SH-SY5Y (cell line): Measurements from ENCODE around the gene METTL15.

ENCODE experiments used
- GATA2 ChIP-seq: IDR thresholded peaks from 2 replicates; pipeline ENCODE4 v1.6.1; 2011; ENCODE audit warnings: mild to moderate bottlenecking, low read depth, low read length
- GATA3 ChIP-seq: IDR thresholded peaks from 2 replicates; pipeline ENCODE4 v1.6.1; 2011; ENCODE audit warnings: low read depth, mild to moderate bottlenecking, low read length, moderate library complexity

The METTL15 gene, protein sequence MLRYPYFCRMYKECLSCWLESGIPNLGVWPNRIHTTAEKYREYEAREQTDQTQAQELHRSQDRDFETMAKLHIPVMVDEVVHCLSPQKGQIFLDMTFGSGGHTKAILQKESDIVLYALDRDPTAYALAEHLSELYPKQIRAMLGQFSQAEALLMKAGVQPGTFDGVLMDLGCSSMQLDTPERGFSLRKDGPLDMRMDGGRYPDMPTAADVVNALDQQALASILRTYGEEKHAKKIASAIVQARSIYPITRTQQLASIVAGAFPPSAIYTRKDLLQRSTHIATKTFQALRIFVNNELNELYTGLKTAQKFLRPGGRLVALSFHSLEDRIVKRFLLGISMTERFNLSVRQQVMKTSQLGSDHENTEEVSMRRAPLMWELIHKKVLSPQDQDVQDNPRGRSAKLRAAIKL

DNA sequence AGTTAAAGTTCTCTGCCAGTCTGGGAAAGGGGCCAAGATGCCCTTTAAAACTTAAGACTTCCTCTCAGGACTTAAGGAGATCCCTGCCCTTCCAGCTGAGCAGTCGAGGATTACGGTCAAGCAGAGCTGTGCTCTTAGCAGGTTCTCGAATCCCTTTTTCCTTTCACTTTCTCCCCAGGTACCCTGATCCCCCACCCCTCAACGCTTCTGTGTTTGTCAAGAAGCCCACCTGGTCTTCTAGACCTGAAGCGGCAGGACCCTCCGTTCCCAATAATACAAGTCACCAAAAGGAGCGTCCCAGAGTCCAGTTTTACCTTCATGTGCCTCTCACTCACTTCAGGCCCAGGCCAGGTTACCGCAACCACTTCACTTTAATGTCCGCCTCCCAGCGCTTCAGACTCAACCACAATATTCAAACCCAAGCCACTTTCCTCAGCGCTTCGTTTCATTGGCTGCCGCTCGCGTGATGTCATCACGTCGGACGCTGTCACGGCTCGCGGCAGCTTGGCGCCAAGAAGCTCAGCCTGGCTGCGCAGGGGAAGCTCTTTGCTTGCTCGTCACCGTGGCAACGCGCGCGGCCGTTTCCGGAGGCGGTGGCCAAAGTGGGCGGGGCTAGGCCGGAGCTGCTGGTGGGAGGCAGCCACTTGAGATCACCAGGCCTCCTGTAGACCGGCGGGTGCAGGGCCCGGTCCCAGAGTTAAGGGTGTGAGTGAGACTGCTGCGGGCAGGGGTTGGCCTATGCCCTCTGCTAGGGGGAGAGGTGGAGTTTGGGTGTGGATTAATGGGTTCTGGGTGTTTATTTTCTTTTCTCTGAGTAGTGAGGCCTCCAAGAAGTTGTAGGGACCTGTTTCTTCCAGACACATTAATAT is at the start of gene METTL15, which contains the start of gene KIF18A:
Gene METTL15, plus strand, starts transcription at position 639 of the 869 bp plus-strand sequence. CDS start 4,947 bp downstream, outside the sequence.
Gene KIF18A, minus strand, starts transcription at position 407 of the 869 bp plus-strand sequence. CDS start 10,209 bp downstream, outside the sequence.
- TF ChIP-seq GATA2 = no peak
- no peak for TF ChIP-seq GATA3

DNA sequence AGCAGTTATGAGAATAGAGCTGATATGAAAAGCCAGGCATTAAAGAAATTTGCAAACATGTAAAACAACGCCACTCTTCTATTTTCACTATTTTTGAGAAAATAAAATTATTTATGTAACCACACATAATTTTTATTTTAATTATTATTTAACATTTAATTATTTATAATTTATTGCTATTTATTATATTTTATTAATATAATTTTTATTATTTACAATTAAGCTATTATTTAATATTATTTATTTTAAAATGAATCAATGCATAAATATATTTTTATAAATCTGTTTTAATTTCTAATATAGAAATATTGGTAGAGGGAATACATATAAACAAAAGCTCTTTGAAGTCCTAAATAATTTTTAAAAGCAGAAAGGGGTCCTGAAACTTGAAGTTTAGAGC is 36.9 kb upstream of the METTL15 start:
- TF ChIP-seq GATA3 = no peak
- TF ChIP-seq GATA2 = no peak

DNA sequence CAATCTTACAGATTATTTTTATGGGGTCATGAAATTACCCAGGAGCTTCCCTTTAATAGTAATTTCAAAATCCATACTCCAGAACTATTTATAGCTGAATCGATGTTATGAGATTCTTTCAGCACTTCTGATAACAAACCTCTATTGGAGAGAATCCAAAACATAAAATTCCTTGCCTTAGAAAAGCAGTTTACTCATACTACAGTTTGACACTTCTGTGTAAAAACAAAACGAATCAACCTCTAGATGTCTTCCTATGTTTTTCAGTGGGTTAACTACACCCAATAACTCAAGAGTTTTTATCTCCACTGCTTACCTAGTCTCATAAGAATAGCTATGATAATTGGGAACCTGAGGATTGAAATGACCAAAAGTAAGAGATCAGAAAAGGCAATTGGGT is 35.9 kb upstream of the METTL15 start:
- TF ChIP-seq GATA2 (no peak), GATA3 (no peak)

DNA sequence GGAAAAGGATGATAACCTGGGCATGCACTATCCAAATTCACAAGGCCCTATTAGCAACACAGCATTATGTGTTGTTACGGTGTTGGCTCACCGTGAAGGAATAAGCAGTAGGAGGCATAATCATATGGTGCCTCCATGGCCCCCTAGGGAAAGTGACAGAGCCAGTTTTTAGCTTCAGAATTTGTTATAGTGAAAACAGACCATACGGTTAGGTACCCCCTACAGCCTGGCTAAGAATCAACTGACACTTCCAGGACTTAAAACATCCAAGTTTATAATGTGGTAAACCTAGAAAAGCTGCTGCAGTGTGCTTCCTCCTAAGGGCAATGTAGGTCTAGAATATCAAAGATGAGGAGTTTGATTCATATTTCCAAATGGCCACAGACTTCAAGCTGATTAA is 30.7 kb upstream of the METTL15 start:
- TF ChIP-seq GATA2 = no peak
- no peak for TF ChIP-seq GATA3

DNA sequence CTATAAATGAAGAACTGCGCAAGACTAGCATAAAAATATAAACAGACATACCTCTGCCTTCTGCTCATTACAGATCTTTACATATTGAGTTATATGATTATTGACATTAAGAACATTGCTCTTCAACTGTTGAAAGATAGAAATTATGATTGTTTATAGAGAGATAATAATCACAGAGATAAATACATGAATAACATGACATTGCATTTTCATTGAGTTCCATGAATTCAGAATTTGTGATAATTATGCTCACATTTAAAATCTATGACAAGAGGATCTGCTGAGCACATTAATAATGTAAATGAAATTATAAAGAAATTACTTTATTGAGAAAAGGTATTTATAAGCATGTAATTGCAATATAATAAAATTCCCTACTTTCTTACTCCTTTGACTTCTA is 25.1 kb upstream of the METTL15 start:
- TF ChIP-seq GATA2 (no peak), GATA3 (no peak)

DNA sequence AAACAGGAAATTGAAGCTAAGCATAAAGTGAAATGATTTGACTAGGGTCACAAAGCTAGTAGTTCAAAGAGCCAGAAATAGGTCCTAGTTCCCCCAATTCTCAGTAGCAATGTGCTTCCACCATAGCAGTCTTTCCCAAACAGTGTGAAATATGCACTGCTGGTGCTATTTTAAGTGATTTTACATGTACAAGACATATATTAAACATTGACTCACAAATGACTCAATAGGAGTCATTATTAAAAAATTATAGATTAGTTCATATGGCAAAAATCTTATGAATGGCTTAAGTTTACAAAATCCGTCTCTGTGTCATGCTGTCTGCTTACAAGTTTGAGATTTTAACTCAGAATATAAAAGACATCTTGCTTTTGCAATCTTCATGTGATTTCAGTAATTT is 21.6 kb upstream of the METTL15 start:
- TF ChIP-seq GATA3 (no peak), GATA2 (no peak)

DNA sequence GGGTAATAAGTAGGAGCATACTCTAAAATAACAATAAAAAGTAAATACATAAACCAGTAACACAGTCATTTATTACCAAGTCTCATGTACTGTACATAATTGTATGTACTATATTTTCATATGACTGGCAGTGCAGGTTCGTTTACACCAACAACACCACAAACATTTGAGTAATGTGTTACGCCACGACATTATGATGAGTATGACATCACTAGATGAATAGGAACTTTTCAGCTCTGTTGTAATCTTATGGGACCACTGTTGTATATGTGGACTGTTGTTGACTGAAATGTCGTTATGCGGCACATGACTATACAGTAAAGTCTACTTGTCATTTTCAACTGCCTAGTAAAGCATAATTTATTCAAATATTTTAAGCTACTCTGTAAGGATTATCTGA is 18.8 kb upstream of the METTL15 start:
- TF ChIP-seq GATA2 (no peak), GATA3 (no peak)

DNA sequence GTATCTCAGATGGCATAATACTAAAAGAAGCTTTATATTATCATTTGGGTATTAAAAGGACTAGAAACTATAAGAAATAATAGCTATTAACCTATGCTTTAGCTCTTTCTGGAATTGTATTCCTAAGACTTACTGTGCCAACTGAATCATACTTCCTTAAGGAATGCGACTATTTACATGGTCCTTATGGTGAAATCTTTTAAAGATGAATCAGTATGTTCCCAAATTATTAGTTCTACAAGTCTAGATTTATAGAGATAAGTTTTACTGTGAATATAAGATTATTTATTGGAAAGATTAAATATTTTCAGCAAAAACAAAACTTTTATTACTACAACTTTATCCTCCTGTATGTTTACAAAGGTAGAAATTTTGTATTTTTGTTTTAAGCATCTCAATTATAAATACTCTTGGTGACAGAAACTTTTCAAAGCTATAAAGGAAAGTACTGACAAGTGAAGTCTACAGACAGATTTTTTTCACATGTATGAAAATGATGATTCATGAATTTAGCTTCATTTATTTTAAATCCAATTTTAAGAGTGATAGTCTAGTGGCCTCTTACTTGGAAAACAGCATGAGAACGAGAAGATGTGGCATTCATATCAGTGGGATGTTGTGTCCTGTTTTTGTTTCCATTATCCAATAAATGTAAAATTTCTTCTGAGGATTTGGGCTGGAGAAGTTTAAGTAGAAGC is 18.0 kb upstream of the METTL15 start:
- TF ChIP-seq GATA2 (no peak), GATA3 (no peak)

DNA sequence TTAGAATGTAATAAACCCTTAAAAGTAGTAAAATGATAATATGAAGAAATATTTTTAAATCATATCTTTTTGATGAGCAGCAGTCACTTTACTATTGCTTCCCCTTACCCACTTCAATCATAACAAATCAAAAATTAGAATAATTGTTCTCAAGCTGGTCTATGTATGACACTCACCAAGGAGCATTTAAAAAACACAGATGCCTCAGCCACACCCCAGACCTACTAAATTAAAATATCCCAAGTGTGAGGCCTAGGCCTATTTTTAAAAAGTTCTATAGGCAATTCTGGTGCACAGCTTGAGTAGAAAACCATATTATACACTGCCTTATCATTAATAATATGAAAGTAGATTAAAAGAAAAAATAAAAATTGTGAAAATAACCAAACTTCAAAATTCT is 15.4 kb upstream of the METTL15 start:
- TF ChIP-seq GATA2 (no peak), GATA3 (no peak)

DNA sequence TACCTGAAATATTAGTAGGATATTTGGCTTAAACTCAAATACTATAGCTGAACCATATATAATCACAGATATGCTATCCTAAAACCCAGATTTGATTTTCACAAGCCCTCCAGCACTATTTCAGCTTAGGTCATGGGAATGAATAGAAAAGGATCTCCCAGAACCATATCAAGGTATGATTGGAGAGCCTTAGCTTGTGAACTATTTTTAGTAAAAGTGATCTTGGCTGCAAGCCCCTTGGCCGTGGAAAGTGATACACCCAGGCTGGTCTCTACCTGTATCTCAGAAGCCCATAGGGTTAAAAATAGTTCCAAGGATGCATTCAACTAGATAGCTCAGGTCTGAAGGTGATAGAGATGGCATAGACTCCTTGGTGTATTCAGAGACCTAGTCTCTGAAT is 9.9 kb upstream of the METTL15 start:
- TF ChIP-seq GATA2 = no peak
- no peak for TF ChIP-seq GATA3

DNA sequence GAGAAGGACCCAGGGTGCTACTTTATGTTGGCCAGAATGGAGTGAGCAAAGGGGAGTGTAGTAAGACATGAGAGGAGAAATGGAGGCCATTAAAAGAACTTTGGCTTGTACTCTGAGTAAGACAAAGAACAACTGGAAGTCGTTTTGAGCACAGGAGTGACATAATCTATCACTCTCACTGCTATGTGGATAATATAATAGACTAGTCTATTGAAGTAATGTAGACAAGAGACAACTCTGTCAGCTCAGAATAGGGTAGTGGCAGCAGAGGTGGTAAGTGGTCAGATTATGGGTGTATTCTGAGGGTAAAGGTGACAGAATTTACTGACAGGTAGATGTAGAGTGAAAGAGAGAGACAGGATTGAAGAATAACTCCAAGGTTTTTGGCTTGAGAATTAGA is 8.5 kb upstream of the METTL15 start:
- TF ChIP-seq GATA3 (no peak), GATA2 (no peak)

DNA sequence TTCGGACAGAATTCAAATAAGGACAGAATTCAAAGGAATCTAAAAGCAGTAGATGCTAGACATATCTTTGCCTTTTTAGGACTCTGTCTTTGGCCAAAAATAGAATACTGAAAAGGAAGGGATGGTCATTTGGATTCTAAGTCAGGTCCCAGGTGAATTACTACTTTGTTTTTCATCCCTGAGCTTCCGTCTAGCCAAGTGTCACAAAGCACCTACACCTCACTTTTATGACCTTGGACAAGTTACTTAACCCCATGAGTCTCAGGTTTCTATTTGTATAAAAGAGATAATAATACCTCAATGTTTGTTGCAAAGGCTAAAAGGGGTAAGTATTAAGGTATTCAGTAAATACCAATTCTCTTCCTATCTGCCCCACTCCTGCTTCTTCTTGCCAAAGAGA is 7.5 kb upstream of the METTL15 start:
- no peak for TF ChIP-seq GATA3
- no peak for TF ChIP-seq GATA2

DNA sequence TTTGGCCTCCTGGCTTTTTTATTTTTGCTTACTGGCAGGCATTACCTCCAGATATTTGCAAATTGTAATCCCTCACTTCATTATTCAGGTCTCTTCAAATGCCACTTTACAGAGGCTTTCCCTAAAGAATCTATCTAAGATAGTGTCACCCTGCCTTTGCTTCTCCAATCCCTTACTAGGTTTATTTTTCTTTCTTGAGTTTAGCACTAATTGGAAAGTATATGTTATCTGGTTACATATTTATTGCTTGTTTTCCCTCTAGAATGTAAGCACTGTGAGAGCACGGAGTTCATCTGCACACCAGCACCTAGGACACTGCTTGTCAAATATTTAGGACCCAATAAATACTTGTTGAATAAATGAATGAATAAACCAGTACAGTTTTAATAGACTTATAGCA is 3.8 kb upstream of the METTL15 start:
- TF ChIP-seq GATA3 (no peak), GATA2 (no peak)

DNA sequence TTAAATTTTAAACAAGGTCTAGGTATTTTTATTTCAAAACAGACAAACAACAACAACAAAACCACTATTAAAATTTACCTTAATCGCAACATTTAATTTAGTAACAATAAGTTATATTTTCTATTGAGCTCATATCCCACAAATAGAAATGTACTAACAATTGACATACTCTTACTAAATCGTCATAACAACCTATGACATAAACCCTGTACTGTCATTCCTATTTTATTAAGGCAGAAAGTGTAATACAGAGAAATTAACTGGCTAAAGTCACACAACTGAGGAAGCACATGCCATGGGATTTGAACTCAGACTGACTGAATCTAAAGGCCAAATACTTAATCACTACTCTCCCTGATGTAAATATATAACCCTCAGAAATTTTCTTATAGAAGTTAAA is 3.2 kb upstream of the METTL15 start:
- TF ChIP-seq GATA2 = no peak
- no peak for TF ChIP-seq GATA3
